Raji (cell line): Measurements from ENCODE around the gene TTC28.

ENCODE experiments used
- POLR2A ChIP-seq: IDR thresholded peaks from 2 replicates; pipeline ENCODE4 v1.6.1; 2011; ENCODE audit warnings: low read depth, low read length, control low read depth; ENCODE audit not compliant: insufficient read depth

Gene TTC28

GRCh38 chr22:28365371-28365770 is 314.3 kb downstream of the TTC28 start:
- TF ChIP-seq POLR2A, result no peak

DNA sequence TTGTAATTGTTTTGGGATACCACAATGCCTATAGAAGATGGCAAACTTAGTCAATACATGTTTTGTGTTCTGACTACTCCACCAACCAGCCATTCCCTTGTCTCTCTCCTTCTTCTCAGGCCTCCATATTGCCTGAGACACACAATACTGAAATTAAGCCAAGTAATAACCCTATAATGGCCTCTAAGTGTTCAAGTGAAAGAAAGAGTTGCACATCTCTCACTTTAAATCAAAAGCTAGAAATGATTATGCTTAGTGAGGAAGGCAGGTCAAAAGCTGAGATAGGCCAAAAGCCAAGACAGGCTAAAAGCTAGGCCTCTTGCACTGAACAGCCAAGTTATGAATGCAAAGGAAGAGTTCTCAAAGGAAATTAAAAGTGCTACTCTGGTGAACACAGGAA is 318.7 kb downstream of the TTC28 start:
- no peak for TF ChIP-seq POLR2A

- TF ChIP-seq POLR2A, result no peak
These were observed 321.3 kb downstream of the TTC28 start for GRCh38 chr22:28358312-28358711.

GRCh38 chr22:28357193-28357592 is 322.4 kb downstream of the TTC28 start:
- TF ChIP-seq POLR2A, result no peak

DNA sequence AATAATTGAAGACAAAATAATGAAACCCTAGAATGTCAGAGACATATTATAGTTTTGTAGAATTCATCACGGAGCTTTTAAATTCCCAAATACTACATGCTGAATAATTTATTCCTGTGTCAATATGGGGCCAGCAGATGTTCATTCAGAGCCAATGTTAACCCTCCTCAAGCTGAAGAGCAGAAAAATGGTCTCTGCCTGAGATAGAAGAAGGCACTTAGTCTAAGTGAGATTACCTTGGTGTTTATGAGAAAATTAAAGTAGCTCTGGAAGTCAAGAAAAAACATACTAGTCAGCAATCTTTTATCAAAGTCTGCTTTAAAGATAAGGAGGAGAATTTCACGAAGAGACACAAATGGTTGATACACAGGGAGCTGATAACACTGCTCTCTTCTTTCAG is 328.2 kb downstream of the TTC28 start:
- no peak for TF ChIP-seq POLR2A

DNA sequence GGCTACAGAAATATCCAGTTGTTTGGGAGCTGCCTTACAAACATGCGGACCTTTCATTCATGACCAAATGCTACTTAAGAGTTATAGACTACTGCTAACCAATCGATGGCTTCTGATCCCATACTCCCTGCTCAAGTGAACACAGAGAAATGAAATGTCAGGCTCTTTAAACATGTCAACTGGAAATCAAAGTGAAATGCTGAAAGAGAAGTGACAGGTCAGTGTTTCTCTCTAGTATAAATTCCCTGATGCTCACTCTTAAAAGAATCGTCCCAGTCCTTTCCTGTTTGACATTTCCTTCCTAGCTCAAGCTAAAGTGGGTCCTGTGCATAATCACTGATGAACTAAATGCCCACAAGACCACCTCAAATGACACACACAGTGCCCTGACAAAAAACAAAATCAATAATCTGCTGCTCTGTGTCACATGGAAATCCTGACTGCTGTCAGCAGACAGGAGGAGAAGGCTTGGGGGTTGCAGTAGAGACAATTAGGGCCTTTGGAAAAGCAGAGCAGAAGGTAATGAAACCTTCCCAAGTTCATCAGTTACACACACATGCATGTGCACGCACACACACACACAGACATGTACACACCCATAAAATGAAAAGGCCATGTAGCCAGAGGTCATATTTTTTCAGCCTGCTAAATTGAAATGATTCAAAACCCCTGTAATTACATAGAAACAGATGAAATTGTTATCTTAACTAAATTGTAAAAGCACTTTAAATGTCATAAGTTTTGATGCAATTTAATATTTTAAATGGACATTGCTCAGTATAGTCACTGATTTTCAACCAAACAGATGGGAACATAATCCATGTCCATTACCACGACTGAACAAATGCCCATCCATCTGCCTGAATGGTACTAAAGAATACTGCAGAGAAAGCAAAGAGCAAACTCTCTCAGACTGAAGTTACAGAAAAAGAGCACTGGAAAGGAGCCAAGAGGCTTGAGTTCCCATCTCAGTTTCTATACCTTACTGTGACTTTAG is 330.7 kb downstream of the TTC28 start:
- no peak for TF ChIP-seq POLR2A

- TF ChIP-seq POLR2A, result no peak
These were observed 333.3 kb downstream of the TTC28 start for GRCh38 chr22:28346308-28346707.

GRCh38 chr22:28344918-28345703 is 334.5 kb downstream of the TTC28 start:
- TF ChIP-seq POLR2A, result no peak

GRCh38 chr22:28341001-28341400 is 338.6 kb downstream of the TTC28 start:
- TF ChIP-seq POLR2A, result no peak

DNA sequence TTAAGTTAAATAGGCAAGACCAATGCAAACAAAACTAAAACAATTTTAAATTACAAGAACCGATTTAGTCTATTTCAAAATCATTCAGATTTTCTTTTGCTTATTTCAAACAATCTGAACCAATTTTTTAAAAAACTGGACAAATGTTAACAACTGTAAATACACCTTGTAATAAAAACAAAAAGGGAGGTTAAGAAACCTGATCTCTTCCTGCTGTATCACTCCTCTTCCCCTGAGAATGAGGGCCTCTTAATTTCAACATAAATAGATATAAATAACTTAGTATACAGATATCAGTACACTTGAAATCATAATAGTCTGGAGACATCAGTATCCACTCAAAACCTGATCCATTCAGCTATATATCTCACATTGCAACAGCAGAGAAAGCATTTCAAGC is 346.6 kb downstream of the TTC28 start:
- TF ChIP-seq POLR2A, result no peak

DNA sequence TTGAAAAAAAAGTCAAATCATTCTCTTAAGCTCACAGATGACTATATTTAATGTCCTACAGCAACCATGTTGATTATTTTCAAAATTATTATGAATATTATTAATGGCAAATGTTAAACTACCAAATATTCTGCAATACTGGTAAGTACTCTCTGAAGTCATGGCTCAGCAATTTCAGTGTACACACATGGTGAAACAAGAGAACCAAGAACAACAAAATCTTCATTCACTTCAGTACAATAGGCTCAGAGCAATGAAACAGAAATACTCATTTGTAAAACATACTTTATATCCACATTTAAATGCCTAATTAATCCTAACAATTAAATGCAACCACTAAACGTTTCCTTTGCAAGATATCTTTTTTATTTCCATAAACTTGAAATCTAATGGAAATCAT is 347.2 kb downstream of the TTC28 start:
- no peak for TF ChIP-seq POLR2A

DNA sequence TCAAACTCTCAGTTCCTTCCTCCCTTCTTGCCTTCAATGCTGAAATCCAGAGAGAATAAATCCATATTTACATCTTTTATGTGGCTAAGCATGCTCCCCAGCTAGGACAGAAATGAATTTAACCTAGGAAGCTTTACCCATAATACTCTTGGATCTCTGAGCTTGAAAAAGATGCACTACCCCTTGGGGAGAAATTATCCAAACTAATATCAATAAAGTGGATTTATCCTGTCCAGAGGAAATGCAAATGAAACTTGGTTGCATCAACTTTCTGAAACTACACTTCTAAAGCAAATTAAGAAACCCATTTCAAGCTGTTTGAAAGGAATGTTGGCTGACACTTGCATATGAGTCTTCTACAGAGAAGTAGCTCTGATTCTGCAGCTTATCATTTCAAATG is 347.9 kb downstream of the TTC28 start:
- no peak for TF ChIP-seq POLR2A

DNA sequence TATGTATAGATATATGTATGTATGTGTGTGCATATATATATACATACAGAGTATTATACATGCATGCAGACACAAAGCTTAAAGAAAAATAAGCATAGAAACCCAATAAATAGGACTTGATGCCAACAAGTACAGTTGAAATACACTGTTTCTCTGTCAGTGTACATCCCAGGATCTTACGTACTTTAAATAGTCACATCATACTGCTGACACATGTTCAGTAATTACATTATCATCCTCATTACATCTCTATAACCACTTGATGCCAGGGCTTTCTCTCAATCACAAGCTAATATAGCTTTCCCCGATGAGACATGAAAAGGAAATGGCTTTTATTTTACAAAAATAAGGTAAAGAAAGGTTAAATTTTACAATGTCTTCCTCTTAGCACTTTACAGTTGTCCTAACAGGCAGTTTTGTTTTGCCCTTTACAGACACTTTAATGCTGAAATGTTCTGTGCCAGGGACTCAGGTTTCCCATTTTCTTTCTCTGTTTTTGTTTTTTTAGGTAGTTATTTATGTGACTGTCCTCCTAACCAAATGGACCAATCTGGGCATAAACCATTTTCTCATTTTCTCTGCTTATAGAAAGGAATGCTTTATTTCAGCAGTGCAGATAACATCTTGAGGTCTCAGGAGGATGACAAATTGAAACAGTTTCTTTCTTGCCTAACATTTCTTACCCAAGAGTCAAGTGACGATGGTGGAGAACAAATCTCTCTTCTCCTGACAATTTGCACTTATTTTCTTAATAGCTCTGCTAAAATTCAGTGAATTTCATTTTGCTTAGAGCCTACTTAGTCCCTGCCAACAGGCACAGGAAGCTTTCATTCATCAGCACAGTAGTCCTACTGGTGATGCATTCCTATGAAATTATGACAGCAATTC is 350.2 kb downstream of the TTC28 start:
- TF ChIP-seq POLR2A, result no peak

GRCh38 chr22:28328756-28329155 is 350.9 kb downstream of the TTC28 start:
- no peak for TF ChIP-seq POLR2A

- TF ChIP-seq POLR2A, result no peak
These were observed 363.6 kb downstream of the TTC28 start for GRCh38 chr22:28316014-28316413.
